ENCODE measurements around the gene DYNLRB1.
"Not testable (repeated sequence)": the region's sequence is repeated elsewhere in the genome, so short reads cannot be mapped to it uniquely, and the experiment has no call there.

DYNLRB1 gene

DNA sequence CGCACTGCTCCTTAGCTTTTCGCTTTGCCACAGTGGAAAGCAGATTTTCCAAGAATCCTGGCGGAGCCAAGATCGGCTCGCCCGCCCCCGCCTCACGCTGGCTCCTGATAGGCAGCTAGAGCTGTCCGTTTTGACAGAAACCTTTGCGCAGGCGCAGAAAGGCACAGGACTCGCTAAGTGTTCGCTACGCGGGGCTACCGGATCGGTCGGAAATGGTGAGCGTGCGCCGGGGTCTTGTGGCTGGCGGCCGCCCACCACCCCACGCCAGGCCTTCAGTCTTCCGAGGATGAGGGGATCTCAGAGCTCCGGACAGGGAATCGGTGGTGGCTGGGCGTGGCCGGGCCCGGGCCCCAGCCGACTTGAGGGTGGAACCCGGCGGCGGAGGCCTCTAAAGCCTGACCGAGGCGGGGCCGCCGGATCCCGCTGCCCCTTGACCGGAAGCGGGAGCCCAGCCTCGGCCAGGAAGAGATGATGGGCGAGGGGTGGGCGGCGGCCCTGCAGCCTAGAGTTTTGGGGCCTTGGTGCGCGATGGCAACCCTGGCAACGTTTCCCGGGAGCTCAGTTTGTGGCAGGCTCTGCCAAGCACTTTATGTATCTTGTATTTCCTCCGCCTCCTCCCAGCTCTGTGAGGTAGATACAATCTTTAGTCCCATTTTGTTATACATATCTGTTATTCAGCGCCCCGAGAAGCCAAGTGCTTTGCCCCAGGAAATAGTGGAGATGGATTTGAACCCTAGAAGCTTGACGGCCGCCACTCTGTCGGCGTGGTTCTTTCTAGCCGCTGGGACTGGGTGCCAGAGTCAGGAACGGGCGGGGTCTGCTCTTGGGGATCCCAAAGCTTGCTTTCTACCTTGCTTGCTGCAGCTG, at the start of gene DYNLRB1:
TSS of gene DYNLRB1 (plus strand) at position 176 of the 867 bp plus-strand sequence. CDS start at position 213, 37 bp downstream.
- peak; percentile 87 to 93 for DNase-seq (ENCODE audit: low read depth in 2 of 2)

GRCh38 chr20:34468951-34469350, 47.3 kb upstream of the DYNLRB1 start:
- no peak for DNase-seq (ENCODE audit: low read depth in 2 of 2)

GRCh38 chr20:34472246-34472925, 43.8 kb upstream of the DYNLRB1 start:
- no peak for DNase-seq (ENCODE audit: low read depth in 2 of 2)

- no peak for DNase-seq (ENCODE audit: low read depth in 2 of 2)
Measured at GRCh38 chr20:34473262-34473883, 42.8 kb upstream of the DYNLRB1 start.

- DNase-seq (ENCODE audit: low read depth in 2 of 2) = peak in 1 of 2 donors; percentile 13
Measured at GRCh38 chr20:34475979-34476736, 40.1 kb upstream of the DYNLRB1 start.

- DNase-seq (ENCODE audit: low read depth in 2 of 2) = no peak
Measured at GRCh38 chr20:34479627-34480026, 36.6 kb upstream of the DYNLRB1 start.

GRCh38 chr20:34482154-34482553, 34.1 kb upstream of the DYNLRB1 start:
- not testable (repeated sequence) for DNase-seq (ENCODE audit: low read depth in 2 of 2)

DNA sequence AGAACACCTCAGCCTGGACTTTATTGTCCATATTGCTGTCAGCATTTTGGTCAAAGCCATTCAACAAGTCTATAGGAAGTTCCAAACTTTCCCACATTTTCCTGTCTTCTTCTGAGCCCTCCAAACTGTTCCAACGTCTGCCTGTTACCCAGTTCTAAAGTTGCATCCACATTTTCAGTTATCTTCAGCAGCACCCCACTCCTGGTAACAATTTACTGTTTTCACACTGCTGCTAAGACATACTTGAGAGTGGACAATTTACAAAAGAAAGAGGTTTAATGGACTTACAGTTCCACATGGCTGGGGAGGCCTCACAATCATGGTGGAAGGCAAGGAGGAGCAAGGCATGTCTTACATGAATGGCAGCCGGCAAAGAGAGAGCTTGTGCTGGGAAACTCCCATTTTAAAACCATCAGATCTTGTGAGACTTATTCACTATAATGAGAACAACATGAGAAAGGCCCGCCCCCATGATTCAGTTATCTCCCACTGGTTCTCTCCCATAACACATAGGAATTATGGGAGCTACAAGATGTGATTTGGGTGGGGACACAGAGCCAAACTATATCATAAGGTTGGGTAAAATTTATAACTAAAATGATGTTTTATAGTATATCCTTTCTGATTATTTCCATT, 32.5 kb upstream of the DYNLRB1 start:
- DNase-seq (ENCODE audit: low read depth in 2 of 2) = not testable (repeated sequence)

DNA sequence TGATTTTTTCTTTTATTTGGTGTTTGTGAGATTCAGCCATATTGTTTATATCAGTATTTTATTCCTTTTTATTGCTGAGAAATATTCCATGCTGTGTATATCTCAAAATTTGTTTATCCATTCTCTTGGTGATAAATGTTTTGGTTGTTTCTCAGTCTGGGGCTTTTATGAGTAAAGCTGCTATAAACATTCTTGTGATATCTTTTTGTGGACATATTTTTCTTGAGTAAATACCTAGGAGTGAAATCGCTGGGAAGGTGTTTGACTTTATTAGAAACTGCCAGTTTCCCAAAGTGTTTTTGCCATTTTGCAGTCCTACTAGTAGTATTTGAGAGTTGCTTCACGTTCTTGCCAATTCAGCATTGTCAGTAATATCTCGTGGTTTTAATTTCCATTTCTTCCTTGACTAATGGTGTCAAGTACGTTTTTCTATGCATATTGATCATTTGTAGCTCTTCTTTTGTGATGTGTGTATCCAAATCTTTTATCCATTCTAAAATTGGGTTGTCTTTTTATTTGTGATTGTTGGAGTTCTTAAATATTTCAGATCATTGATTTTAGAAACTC, 31.1 kb upstream of the DYNLRB1 start:
- DNase-seq (ENCODE audit: low read depth in 2 of 2) = no peak

GRCh38 chr20:34491226-34491931, 24.8 kb upstream of the DYNLRB1 start:
- no peak for DNase-seq (ENCODE audit: low read depth in 2 of 2)

- no peak for DNase-seq (ENCODE audit: low read depth in 2 of 2)
Measured at GRCh38 chr20:34491932-34492509, 24.2 kb upstream of the DYNLRB1 start.

DNA sequence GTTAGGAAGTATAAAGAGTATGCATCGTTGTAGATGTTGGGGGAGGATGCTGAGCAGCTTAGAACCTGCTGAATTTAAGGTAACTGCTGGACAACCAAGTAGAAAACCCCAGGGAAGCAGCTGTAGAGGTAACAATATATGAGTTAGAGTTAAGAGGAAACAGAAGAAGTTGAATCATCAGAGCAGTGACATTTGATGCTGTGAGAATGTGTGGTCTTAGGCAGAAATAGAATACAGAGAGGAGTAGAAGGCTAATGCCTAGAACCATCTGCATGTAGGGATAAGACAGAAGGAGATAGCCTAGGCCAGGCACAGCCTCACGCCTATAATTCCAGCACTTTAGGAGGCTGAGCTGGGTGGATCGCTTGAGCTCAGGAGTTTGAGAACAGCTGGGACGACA, 22.6 kb upstream of the DYNLRB1 start:
- DNase-seq (ENCODE audit: low read depth in 2 of 2) = no peak

- DNase-seq (ENCODE audit: low read depth in 2 of 2) = no peak
Measured at GRCh38 chr20:34495307-34495706, 20.9 kb upstream of the DYNLRB1 start.

DNA sequence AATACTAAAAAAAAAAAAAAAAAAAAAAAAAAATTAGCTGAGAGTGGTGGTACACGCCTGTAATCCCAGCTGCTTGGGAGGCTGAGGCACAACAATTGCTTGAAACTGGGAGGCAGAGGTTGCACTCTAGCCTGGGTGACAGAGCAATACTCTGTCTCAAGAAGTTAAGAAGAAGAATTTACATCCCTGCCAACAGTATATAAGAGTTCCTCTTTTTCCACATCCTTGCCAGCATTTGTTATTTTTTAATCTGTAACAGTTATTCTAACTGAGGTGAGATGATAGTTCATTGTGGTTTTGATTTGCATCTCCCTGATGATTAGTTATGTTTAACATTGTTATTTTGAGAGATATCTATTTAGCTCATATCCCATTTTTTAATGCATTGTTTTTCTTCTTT, 20.3 kb upstream of the DYNLRB1 start:
- DNase-seq (ENCODE audit: low read depth in 2 of 2) = no peak

DNA sequence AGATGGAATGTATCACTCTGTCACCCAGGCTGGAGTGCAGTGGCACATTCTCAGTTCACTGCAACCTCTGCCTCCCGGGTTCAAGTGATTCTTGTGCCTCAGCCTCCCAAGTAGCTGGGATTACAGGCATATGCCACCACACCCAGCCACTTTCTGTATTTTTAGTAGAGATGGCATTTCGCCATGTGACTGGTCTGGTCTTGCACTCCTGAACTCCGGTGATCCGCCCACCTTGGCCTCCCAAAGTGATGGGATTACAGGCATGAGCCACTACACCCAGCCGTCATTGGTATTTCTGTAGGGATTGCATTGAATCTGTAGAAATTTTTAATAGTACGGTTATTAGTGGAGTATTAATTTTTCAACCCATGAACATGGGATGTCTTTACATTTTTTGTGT, 18.6 kb upstream of the DYNLRB1 start:
- DNase-seq (ENCODE audit: low read depth in 2 of 2) = not testable (repeated sequence)

DNA sequence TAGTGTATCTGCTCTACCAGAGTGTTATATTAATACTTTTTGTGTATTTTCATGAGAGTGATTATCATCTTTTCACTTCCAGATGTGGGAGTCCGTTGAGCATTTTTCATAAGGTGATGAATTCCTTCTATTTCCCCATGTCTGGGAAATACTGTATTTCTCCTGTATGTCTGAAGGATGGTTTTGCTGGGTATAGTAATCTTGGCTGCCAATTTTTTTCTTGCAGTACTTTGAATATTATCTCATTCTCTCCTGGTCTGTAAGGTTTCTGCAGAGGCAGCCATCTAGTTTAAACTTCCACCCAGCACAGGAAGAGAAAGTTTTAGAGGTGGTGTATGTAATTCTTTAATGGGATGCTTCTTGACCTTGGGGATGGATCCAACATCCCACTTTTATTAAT, 15.4 kb upstream of the DYNLRB1 start:
- no peak for DNase-seq (ENCODE audit: low read depth in 2 of 2)

DNA sequence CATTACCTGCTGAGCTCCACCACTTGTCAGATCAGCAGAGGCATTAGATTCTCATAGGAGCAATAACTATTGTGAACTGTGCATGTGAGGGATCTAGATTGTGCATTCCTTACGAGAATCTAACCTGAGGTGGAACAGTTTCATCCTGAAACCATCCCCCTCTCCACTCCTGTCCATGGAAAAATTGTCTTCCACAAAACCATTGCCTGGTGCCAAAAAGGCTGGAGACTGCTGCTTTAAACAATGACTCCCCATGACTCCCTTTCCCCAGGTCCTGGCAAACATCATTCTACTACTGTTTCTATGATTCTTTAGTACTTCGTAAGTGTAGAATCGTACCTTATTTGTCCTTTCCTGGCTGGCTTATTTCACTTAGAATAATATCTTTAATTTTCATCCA, 9.7 kb upstream of the DYNLRB1 start:
- DNase-seq (ENCODE audit: low read depth in 2 of 2) = no peak

- DNase-seq (ENCODE audit: low read depth in 2 of 2) = no peak
Measured at GRCh38 chr20:34507702-34508413, 8.4 kb upstream of the DYNLRB1 start.

GRCh38 chr20:34510575-34510974, 5.6 kb upstream of the DYNLRB1 start:
- DNase-seq (ENCODE audit: low read depth in 2 of 2) = no peak

Measured in stimulated activated CD8-positive, alpha-beta memory T cell treated with anti-CD3 and anti-CD28 coated beads, Interleukin-7, amount 100 ng/mL, for 1 hour (primary cell).